HepG2 (cell line): ENCODE results near the gene MRPL14. TPM values are rescaled to one million over a fixed set of nuclear protein-coding genes. Genes with fewer than 3 reads are reported as not detected.
A peak's percentile ranks its signal among the peaks of the same experiment; 100 is the strongest.

Source experiments
- AGO1 ChIP-seq: fragments of 200-400 bp; formaldehyde crosslinking; IDR thresholded peaks from 2 replicates; pipeline ENCODE4 v1.6.1; 2017; ENCODE audit warnings: mild to moderate bottlenecking, low read depth, low read length, moderate library complexity; ENCODE audit not compliant: poor library complexity, severe bottlenecking
- ARNT ChIP-seq: fragments of 450-650 bp; IDR thresholded peaks from 2 replicates; pipeline ENCODE4 v1.6.1; 2017
- BCL3 ChIP-seq: sonication (generic); formaldehyde crosslinking; IDR thresholded peaks from 2 replicates; pipeline ENCODE4 v1.5.1; 2020; ENCODE audit warnings: mild to moderate bottlenecking, missing genetic modification reagents, moderate library complexity
- ELF1 ChIP-seq: sonication (generic); formaldehyde crosslinking; IDR thresholded peaks from 2 replicates; pipeline ENCODE4 v1.4.0; 2020; ENCODE audit warnings: missing genetic modification reagents
- ELF3 ChIP-seq: IDR thresholded peaks from 2 replicates; pipeline ENCODE4 v1.6.1; 2016; ENCODE audit warnings: missing genetic modification reagents, missing compliant biosample characterization
- ERF ChIP-seq: IDR thresholded peaks from 2 replicates; pipeline ENCODE4 v1.6.1; 2018; ENCODE audit warnings: missing biosample characterization, missing genetic modification reagents
- HDAC1 ChIP-seq: sonication (generic); formaldehyde crosslinking; IDR thresholded peaks from 2 replicates; pipeline ENCODE4 v1.5.1; 2020; ENCODE audit warnings: mild to moderate bottlenecking, missing genetic modification reagents
- HDAC2 ChIP-seq: sonication (generic); formaldehyde crosslinking; IDR thresholded peaks from 2 replicates; pipeline ENCODE4 v1.4.0; 2020; ENCODE audit warnings: missing genetic modification reagents
- KDM3A ChIP-seq: IDR thresholded peaks from 2 replicates; pipeline ENCODE4 v1.6.1; 2018; ENCODE audit warnings: low read depth, missing compliant biosample characterization
- KMT2B ChIP-seq: IDR thresholded peaks from 2 replicates; pipeline ENCODE4 v1.6.1; 2016; ENCODE audit warnings: missing genetic modification reagents, missing compliant biosample characterization
- MXI1 ChIP-seq: IDR thresholded peaks from 3 replicates; pipeline ENCODE4 v1.6.1; 2012; ENCODE audit warnings: low read depth, low read length, inconsistent platforms, borderline replicate concordance
- NCOA5 ChIP-seq: sonication (generic); formaldehyde crosslinking; IDR thresholded peaks from 2 replicates; pipeline ENCODE4 v1.4.0; 2020; ENCODE audit warnings: missing genetic modification reagents
- RXRB ChIP-seq: IDR thresholded peaks from 2 replicates; pipeline ENCODE4 v1.6.1; 2016; ENCODE audit warnings: borderline replicate concordance, missing genetic modification reagents, missing compliant biosample characterization
- TFAP4 ChIP-seq: sonication (generic); IDR thresholded peaks from 2 replicates; pipeline ENCODE4 v1.6.1; 2016; ENCODE audit warnings: low read depth, borderline replicate concordance
- ZBTB10 ChIP-seq: sonication (generic); formaldehyde crosslinking; IDR thresholded peaks from 2 replicates; pipeline ENCODE4 v1.4.0; 2020; ENCODE audit warnings: missing genetic modification reagents, borderline replicate concordance
- ZGPAT ChIP-seq: IDR thresholded peaks from 2 replicates; pipeline ENCODE4 v1.6.1; 2016; ENCODE audit warnings: mild to moderate bottlenecking
- ZNF280B ChIP-seq: sonication (generic); formaldehyde crosslinking; IDR thresholded peaks from 2 replicates; pipeline ENCODE4 v1.5.0; 2020; ENCODE audit warnings: missing genetic modification reagents, mild to moderate bottlenecking, borderline replicate concordance
- ZNF550 ChIP-seq: sonication (generic); formaldehyde crosslinking; IDR thresholded peaks from 2 replicates; pipeline ENCODE4 v1.4.0; 2020; ENCODE audit warnings: mild to moderate bottlenecking, missing genetic modification reagents, borderline replicate concordance
- ZNF737 ChIP-seq: sonication (generic); formaldehyde crosslinking; IDR thresholded peaks from 2 replicates; pipeline ENCODE4 v1.5.0; 2020; ENCODE audit warnings: missing genetic modification reagents, mild to moderate bottlenecking, borderline replicate concordance
- ZSCAN30 ChIP-seq: sonication (generic); formaldehyde crosslinking; IDR thresholded peaks from 2 replicates; pipeline ENCODE4 v1.5.0; 2020; ENCODE audit warnings: mild to moderate bottlenecking, missing genetic modification reagents
- polyA plus RNA-seq, 8 experiments: library from polyadenylated mRNA; depleted of rRNA in 3 of 8; stranded (reverse) in 7 of 8; unstranded in 1 of 8; fragments of >200 nt; fragmentation: Illumina TruSeq in 4 of 8; extraction: Trizol in 4 of 8; gene quantifications; 2 replicates each; pipeline versions ENCODE4 v1.2.1 to v1.2.3, GENCODE V29; 2011 to 2016; ENCODE audit warnings: low read depth in 4 of 8, missing spikeins in 1 of 8, mixed read lengths in 1 of 8; ENCODE audit not compliant: insufficient read depth in 1 of 8
- total RNA-seq, 5 experiments: library from RNA; depleted of rRNA; stranded (reverse); fragments of >200 nt; fragmentation: Illumina TruSeq; extraction: Trizol; gene quantifications; 2 replicates each; pipeline ENCODE4 v1.2.3, GENCODE V29; 2016; ENCODE audit warnings: low read depth in 1 of 5

The MRPL14 gene
- total and polyA plus RNA-seq, 2 of the 13 experiments (the other 11 are each of a cell fraction or from before 2014, with no cell fraction given) = 157 to 178 TPM

GRCh38 chr6:44127186-44128019, at the start of gene MRPL14, which contains the start of gene TMEM63B (continued):
- TF ChIP-seq KMT2B (peak; percentile 61), ELF3 (0 out of 2 replicates have a peak, but pooled peaks have one; percentile 15), RXRB (CRISPR knock-in tag) (no peak), NCOA5 (CRISPR knock-in tag) (no peak), ERF (CRISPR knock-in tag) (0 out of 2 replicates have a peak, but pooled peaks have one; percentile 54), ZGPAT (CRISPR knock-in tag) (peak; percentile 44; the same call in 1 of the 2 replicates), ZNF280B (CRISPR knock-in tag) (peak; percentile 42; the same call in 1 of the 2 replicates), KDM3A (peak; percentile 18; the same call in 1 of the 2 replicates), BCL3 (CRISPR knock-in tag) (peak; percentile 78; the same call in 1 of the 2 replicates), ZSCAN30 (CRISPR knock-in tag) (no peak), ZNF737 (no peak), HDAC1 (peak; percentile 31; the same call in 1 of the 2 replicates), MXI1 (peak; percentile 75; the same call in 1 of the 3 replicates), ZNF550 (CRISPR knock-in tag) (no peak), HDAC2 (CRISPR knock-in tag) (no peak), TFAP4 (0 out of 2 replicates have a peak, but pooled peaks have one; percentile 3), ZBTB10 (CRISPR knock-in tag) (0 out of 2 replicates have a peak, but pooled peaks have one; percentile 38), ARNT (no peak), AGO1 (peak; percentile 15), ELF1 (CRISPR knock-in tag) (no peak)
